HTR-8/SVneo (cell line): ENCODE data around the gene DEPDC1B.
A peak's percentile ranks its signal among the peaks of the same experiment; 100 is the strongest.
"Not testable (repeated sequence)": the region's sequence is repeated elsewhere in the genome, so short reads cannot be mapped to it uniquely, and the experiment has no call there.

ENCODE experiments used
- DNase-seq: peaks from one replicate; pipeline ENCODE4 v3.0.0; 2011; ENCODE audit warnings: low spot score, mixed read lengths; ENCODE audit not compliant: insufficient read length
- FAIRE-seq: peaks from 2 replicates; lab custom pipeline; 2011; peaks lifted over from hg19 to GRCh38; lab: Jason Lieb, UNC

Gene DEPDC1B

GRCh38 chr5:60651872-60652620 is 47.9 kb downstream of the DEPDC1B start:
- FAIRE-seq (no peak), DNase-seq (peak; percentile 41)

- peak; percentile 40 for DNase-seq
- FAIRE-seq: no peak
These were observed 50.6 kb downstream of the DEPDC1B start for GRCh38 chr5:60649288-60649917.

GRCh38 chr5:60648175-60648574 is 51.8 kb downstream of the DEPDC1B start:
- DNase-seq (no peak), FAIRE-seq (no peak)

GRCh38 chr5:60640901-60641300 is 59.1 kb downstream of the DEPDC1B start:
- FAIRE-seq: no peak

GRCh38 chr5:60639544-60639943 is 60.4 kb downstream of the DEPDC1B start:
- no peak for DNase-seq
- FAIRE-seq: no peak

More at GRCh38 chr5:60640901-60641300, 59.1 kb downstream of the DEPDC1B start:
- DNase-seq: no peak

GRCh38 chr5:60638300-60638699 is 61.7 kb downstream of the DEPDC1B start:
- DNase-seq (no peak), FAIRE-seq (no peak)

GRCh38 chr5:60636644-60637043 is 63.3 kb downstream of the DEPDC1B start:
- DNase-seq (no peak), FAIRE-seq (no peak)

- DNase-seq: no peak
- FAIRE-seq: no peak
These were observed 64.0 kb downstream of the DEPDC1B start for GRCh38 chr5:60636001-60636400.

- FAIRE-seq (no peak), DNase-seq (no peak)
These were observed 65.9 kb downstream of the DEPDC1B start for GRCh38 chr5:60634051-60634450.

- DNase-seq (no peak), FAIRE-seq (no peak)
These were observed 66.6 kb downstream of the DEPDC1B start for GRCh38 chr5:60633341-60633740.

- no peak for FAIRE-seq
- no peak for DNase-seq
These were observed 67.8 kb downstream of the DEPDC1B start for GRCh38 chr5:60632153-60632552.

- FAIRE-seq (no peak), DNase-seq (no peak)
These were observed 69.1 kb downstream of the DEPDC1B start for GRCh38 chr5:60630836-60631235.

- no peak for FAIRE-seq
These were observed 69.8 kb downstream of the DEPDC1B start for GRCh38 chr5:60630179-60630578.

GRCh38 chr5:60624875-60625274 is 75.1 kb downstream of the DEPDC1B start:
- DNase-seq, FAIRE-seq: not testable (repeated sequence)

More at GRCh38 chr5:60630179-60630578, 69.8 kb downstream of the DEPDC1B start:
- DNase-seq: no peak

- FAIRE-seq, DNase-seq: not testable (repeated sequence)
These were observed 79.2 kb downstream of the DEPDC1B start for GRCh38 chr5:60620752-60621151.

GRCh38 chr5:60613826-60614225 is 86.1 kb downstream of the DEPDC1B start:
- no peak for FAIRE-seq

GRCh38 chr5:60611099-60611740 is 88.7 kb downstream of the DEPDC1B start:
- FAIRE-seq (no peak), DNase-seq (no peak)

More at GRCh38 chr5:60613826-60614225, 86.1 kb downstream of the DEPDC1B start:
- DNase-seq: no peak

- FAIRE-seq (no peak), DNase-seq (no peak)
These were observed 95.2 kb downstream of the DEPDC1B start for GRCh38 chr5:60604771-60605170.

GRCh38 chr5:60598424-60598823 is 101.5 kb downstream of the DEPDC1B start:
- no peak for DNase-seq
- no peak for FAIRE-seq

- FAIRE-seq (no peak), DNase-seq (no peak)
These were observed 102.2 kb downstream of the DEPDC1B start for GRCh38 chr5:60597572-60598320.
